Fibroblast of skin of left quadriceps (primary cell): ENCODE results near the gene RBX1.
"Not testable (repeated sequence)": the region's sequence is repeated elsewhere in the genome, so short reads cannot be mapped to it uniquely, and the experiment has no call there.

ENCODE experiments used
- DNase-seq, 2 experiments: peaks; one replicate each; pipeline ENCODE4 v3.0.0-alpha.2; 2013; ENCODE audit warnings: low read depth in 2 of 2

Gene RBX1

GRCh38 chr22:40950962-40951794 is at the start of gene RBX1:
RBX1 (plus strand) TSS chr22:40951378; CDS start chr22:40951399, 21 bp downstream.
- peak; percentile 96 to 97 for DNase-seq

GRCh38 chr22:40904101-40904500 is 47.1 kb upstream of the RBX1 start:
- DNase-seq: no peak

GRCh38 chr22:40908895-40909294 is 42.3 kb upstream of the RBX1 start:
- no peak for DNase-seq

- no peak for DNase-seq
Observed at GRCh38 chr22:40911772-40912171, 39.4 kb upstream of the RBX1 start.

GRCh38 chr22:40912987-40913386 is 38.2 kb upstream of the RBX1 start:
- DNase-seq: not testable (repeated sequence)

GRCh38 chr22:40919446-40919845 is 31.7 kb upstream of the RBX1 start:
- DNase-seq: no peak

- DNase-seq: no peak
Observed at GRCh38 chr22:40920526-40920925, 30.7 kb upstream of the RBX1 start.

GRCh38 chr22:40922484-40923303 is 28.5 kb upstream of the RBX1 start:
- peak; percentile 38 to 47 for DNase-seq

GRCh38 chr22:40928657-40929056 is 22.5 kb upstream of the RBX1 start:
- no peak for DNase-seq

- no peak for DNase-seq
Observed at GRCh38 chr22:40932396-40932795, 18.8 kb upstream of the RBX1 start.

- no peak for DNase-seq
Observed at GRCh38 chr22:40939202-40939601, 12.0 kb upstream of the RBX1 start.

- DNase-seq: no peak
Observed at GRCh38 chr22:40951795-40952605, 822 bp downstream of the RBX1 start.

- no peak for DNase-seq
Observed at GRCh38 chr22:40953471-40953870, 2.3 kb downstream of the RBX1 start.

GRCh38 chr22:40954113-40954512 is 2.9 kb downstream of the RBX1 start:
- DNase-seq: no peak

GRCh38 chr22:40955571-40955970 is 4.4 kb downstream of the RBX1 start:
- DNase-seq: peak; percentile 36 to 43

- no peak for DNase-seq
Observed at GRCh38 chr22:40957601-40958000, 6.4 kb downstream of the RBX1 start.

- no peak for DNase-seq
Observed at GRCh38 chr22:40958299-40958698, 7.1 kb downstream of the RBX1 start.

- DNase-seq: no peak
Observed at GRCh38 chr22:40960145-40960544, 9.0 kb downstream of the RBX1 start.

GRCh38 chr22:40965936-40966725 is 15.0 kb downstream of the RBX1 start:
- DNase-seq: no peak

GRCh38 chr22:40966726-40967085 is 15.5 kb downstream of the RBX1 start:
- no peak for DNase-seq

GRCh38 chr22:40967111-40967760 is 16.1 kb downstream of the RBX1 start:
- no peak for DNase-seq
